HEK293 (cell line): Measurements from ENCODE around the gene IPCEF1.

Source experiments
- CTCF ChIA-PET: fragments of 350-600 bp; formaldehyde crosslinking; extraction: SDS; loops from one replicate; lab custom pipeline; 2021; ENCODE audit warnings: antibody characterized with exemption; lab: Yijun Ruan, JAX
- POLR2A ChIA-PET: fragments of 300-600 bp; formaldehyde crosslinking; extraction: SDS; loops from one replicate; lab custom pipeline; 2020; ENCODE audit warnings: antibody characterized with exemption, inconsistent platforms; lab: Yijun Ruan, JAX
- H3K27ac ChIP-seq: fragments of 200-500 bp; sonication (Bioruptor generic); 2 replicates; pipeline ENCODE4 v1.5.1; 2014; ENCODE audit warnings: low read depth, low read length, control low read depth, inconsistent platforms; ENCODE audit errors: extremely low read depth
- H3K36me3 ChIP-seq, 2 experiments: fragments of 200-500 bp in 1 of 2; sonication (Bioruptor generic) in 1 of 2; 1 replicate in 1 of 2; 2 replicates in 1 of 2; pipeline ENCODE4 v1.5.1; 2014 to 2017; ENCODE audit warnings: inconsistent platforms in 2 of 2, low read length in 2 of 2; ENCODE audit not compliant: control insufficient read depth in 2 of 2, insufficient read depth in 1 of 2
- H3K4me1 ChIP-seq: fragments of 200-500 bp; sonication (Bioruptor generic); 2 replicates; pipeline ENCODE4 v1.5.1; 2014; ENCODE audit warnings: mild to moderate bottlenecking, low read length, inconsistent platforms; ENCODE audit not compliant: control insufficient read depth, insufficient read depth
- H3K4me3 ChIP-seq: 2 replicates; pipeline ENCODE4 v1.5.1; 2011; ENCODE audit warnings: low read depth, mild to moderate bottlenecking, control low read depth, low read length, moderate library complexity
- H3K9me3 ChIP-seq: fragments of 200-500 bp; sonication (Bioruptor generic); 2 replicates; pipeline ENCODE4 v1.5.1; 2014; ENCODE audit warnings: low read depth, low read length, inconsistent platforms; ENCODE audit not compliant: control insufficient read depth, insufficient read depth
- AEBP2 ChIP-seq: fragments of 450-650 bp; formaldehyde crosslinking; IDR thresholded peaks from 2 replicates; pipeline ENCODE4 v1.5.1; 2016; ENCODE audit warnings: missing biosample characterization, missing genetic modification characterization, borderline replicate concordance
- BCL6B ChIP-seq: fragments of 450-650 bp; formaldehyde crosslinking; IDR thresholded peaks from 2 replicates; pipeline ENCODE4 v1.5.1; 2017; ENCODE audit warnings: missing biosample characterization, missing genetic modification characterization
- EGR2 ChIP-seq: fragments of 450-650 bp; formaldehyde crosslinking; IDR thresholded peaks from 2 replicates; pipeline ENCODE4 v1.5.1; 2016; ENCODE audit warnings: low read depth, missing biosample characterization, missing genetic modification characterization
- GFI1B ChIP-seq: fragments of 450-650 bp; formaldehyde crosslinking; IDR thresholded peaks from 2 replicates; pipeline ENCODE4 v1.5.1; 2016; ENCODE audit warnings: missing biosample characterization, missing genetic modification characterization
- HOXA7 ChIP-seq: sonication (generic); formaldehyde crosslinking; IDR thresholded peaks from 2 replicates; pipeline ENCODE4 v1.8.1; 2022; ENCODE audit warnings: missing genetic modification reagents, borderline replicate concordance
- KLF7 ChIP-seq: fragments of 450-650 bp; formaldehyde crosslinking; IDR thresholded peaks from 2 replicates; pipeline ENCODE4 v1.5.1; 2016; ENCODE audit warnings: missing biosample characterization, missing genetic modification characterization, borderline replicate concordance
- PRDM4 ChIP-seq: fragments of 450-650 bp; formaldehyde crosslinking; IDR thresholded peaks from 2 replicates; pipeline ENCODE4 v1.5.1; 2017; ENCODE audit warnings: missing biosample characterization, missing genetic modification characterization
- REPIN1 ChIP-seq: fragments of 450-650 bp; formaldehyde crosslinking; IDR thresholded peaks from 2 replicates; pipeline ENCODE4 v1.5.1; 2017; ENCODE audit warnings: missing biosample characterization, missing genetic modification characterization, low read depth
- ZEB2 ChIP-seq: fragments of 450-650 bp; formaldehyde crosslinking; IDR thresholded peaks from 2 replicates; pipeline ENCODE4 v1.5.1; 2016; ENCODE audit warnings: missing biosample characterization, missing genetic modification characterization
- ZFHX2 ChIP-seq: fragments of 450-650 bp; formaldehyde crosslinking; conservative IDR thresholded peaks from 2 replicates; pipeline ENCODE4 v1.5.1; 2016; ENCODE audit warnings: missing biosample characterization, missing genetic modification characterization
- ZNF280C ChIP-seq: fragments of 450-650 bp; formaldehyde crosslinking; IDR thresholded peaks from 2 replicates; pipeline ENCODE4 v1.5.1; 2016; ENCODE audit warnings: missing biosample characterization, missing genetic modification characterization
- ZNF350 ChIP-seq: fragments of 450-650 bp; formaldehyde crosslinking; IDR thresholded peaks from 2 replicates; pipeline ENCODE4 v1.5.0; 2017; ENCODE audit warnings: missing biosample characterization, mild to moderate bottlenecking, missing genetic modification characterization
- ZNF426 ChIP-seq: fragments of 450-650 bp; formaldehyde crosslinking; IDR thresholded peaks from 2 replicates; pipeline ENCODE4 v1.5.1; 2017; ENCODE audit warnings: missing biosample characterization, missing genetic modification characterization, mild to moderate bottlenecking, inconsistent platforms, moderate library complexity
- ZNF555 ChIP-seq: fragments of 450-650 bp; formaldehyde crosslinking; conservative IDR thresholded peaks from 2 replicates; pipeline ENCODE4 v1.5.1; 2017; ENCODE audit warnings: missing biosample characterization, mild to moderate bottlenecking, missing genetic modification characterization, inconsistent platforms
- ZNF561 ChIP-seq: fragments of 450-650 bp; IDR thresholded peaks from 2 replicates; pipeline ENCODE4 v1.5.1; 2018; ENCODE audit warnings: missing biosample characterization, missing genetic modification characterization, borderline replicate concordance
- ZNF664 ChIP-seq: fragments of 450-650 bp; formaldehyde crosslinking; IDR thresholded peaks from 2 replicates; pipeline ENCODE4 v1.5.1; 2016; ENCODE audit warnings: missing biosample characterization, missing genetic modification characterization
- ZNF670 ChIP-seq: fragments of 450-650 bp; formaldehyde crosslinking; IDR thresholded peaks from 2 replicates; pipeline ENCODE4 v1.5.1; 2016; ENCODE audit warnings: missing biosample characterization, missing genetic modification characterization, low read depth
- ZNF792 ChIP-seq: fragments of 450-650 bp; formaldehyde crosslinking; IDR thresholded peaks from 2 replicates; pipeline ENCODE4 v1.5.1; 2016; ENCODE audit warnings: missing biosample characterization, missing genetic modification characterization
- ZSCAN18 ChIP-seq: fragments of 450-650 bp; formaldehyde crosslinking; IDR thresholded peaks from 2 replicates; pipeline ENCODE4 v1.5.1; 2016; ENCODE audit warnings: missing biosample characterization, missing genetic modification characterization

The IPCEF1 gene

GRCh38 chr6:154218787-154219186, 137.8 kb downstream of the IPCEF1 start:
- TF ChIP-seq ZSCAN18 (tag by site-specific recombination) (no peak), ZNF555 (no peak), ZNF350 (tag by site-specific recombination) (no peak), KLF7 (tag by site-specific recombination) (no peak), ZNF670 (tag by site-specific recombination) (no peak), ZFHX2 (no peak), ZNF792 (tag by site-specific recombination) (no peak), AEBP2 (tag by site-specific recombination) (no peak), ZNF561 (tag by site-specific recombination) (no peak), PRDM4 (no peak), ZEB2 (tag by site-specific recombination) (no peak), ZNF280C (tag by site-specific recombination) (no peak), BCL6B (tag by site-specific recombination) (no peak), REPIN1 (tag by site-specific recombination) (no peak), ZNF664 (tag by site-specific recombination) (no peak)
- TF ChIP-seq, all 188 proteins: peak for 0
- Histone ChIP-seq H3K9me3 (no peaks in the 10 kb centered on the region), H3K36me3 (no peaks in the 10 kb centered on the region), H3K4me3 (no peak overlapping the region), H3K4me1 (no peaks in the 10 kb centered on the region), H3K27ac (no peak overlapping the region)
- CTCF ChIA-PET, result no interaction called here
- POLR2A ChIA-PET, result no interaction called here

- Histone ChIP-seq H3K4me1 (no peaks in the 10 kb centered on the region), H3K4me3 (no peak overlapping the region), H3K9me3 (no peaks in the 10 kb centered on the region), H3K27ac (no peak overlapping the region), H3K36me3 (no peaks in the 10 kb centered on the region)
- ChIA-PET CTCF (no interaction called here), POLR2A (no interaction called here)
- no peak for TF ChIP-seq GFI1B (tag by site-specific recombination)
- TF ChIP-seq HOXA7 (CRISPR knock-in tag), result no peak
- no peak for TF ChIP-seq ZNF426 (tag by site-specific recombination)
- 0 out of 2 replicates have a peak, but pooled peaks have one; percentile 20 for TF ChIP-seq EGR2 (tag by site-specific recombination)
These were observed 138.3 kb downstream of the IPCEF1 start for GRCh38 chr6:154218301-154218700.
